ENCODE measurements around the gene MXD4.
A peak's percentile ranks its signal among the peaks of the same experiment; 100 is the strongest.
"Not testable (repeated sequence)": the region's sequence is repeated elsewhere in the genome, so short reads cannot be mapped to it uniquely, and the experiment has no call there.

MXD4 gene

DNA sequence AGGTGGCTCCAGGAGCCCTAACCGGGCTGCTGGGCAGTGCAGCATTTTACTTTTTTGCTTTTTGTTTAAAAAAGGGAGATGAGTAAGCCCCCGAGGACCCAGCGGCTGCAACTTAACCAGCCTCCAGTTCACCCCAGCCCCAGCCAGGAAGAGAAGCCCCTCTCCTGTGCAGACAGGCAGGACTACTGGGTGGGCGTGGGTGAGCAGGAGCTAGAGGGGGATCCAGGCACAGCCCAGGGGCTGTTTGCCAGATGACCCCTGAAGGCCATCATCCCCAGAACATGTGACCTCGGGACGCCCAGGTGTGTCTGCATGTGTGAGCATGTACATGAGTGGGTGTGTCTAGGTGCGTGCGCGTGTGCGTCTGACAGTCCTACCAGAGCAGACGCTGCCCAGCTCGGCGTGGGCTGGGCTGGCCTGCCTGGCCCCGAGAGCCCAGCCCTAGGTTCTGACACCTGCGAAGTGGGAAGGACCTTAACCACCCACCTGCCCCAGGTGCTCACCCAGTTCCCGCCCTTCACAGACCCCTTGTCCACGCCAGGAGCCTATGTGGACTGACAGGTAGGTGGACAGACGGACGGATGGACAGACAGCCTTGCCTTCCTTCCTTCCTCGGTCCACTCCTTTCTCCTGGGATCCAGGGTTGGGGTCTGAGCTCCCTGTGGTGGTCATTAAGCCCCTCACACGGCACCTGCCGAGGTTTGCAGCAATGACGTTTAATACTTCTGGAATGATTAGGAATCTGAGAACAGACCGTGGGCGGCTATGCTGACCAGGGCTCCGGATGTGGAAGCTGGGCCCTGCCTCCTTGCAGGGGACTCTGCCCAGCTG, 12.2 kb downstream of the MXD4 start:
- no peak for DNase-seq

DNA sequence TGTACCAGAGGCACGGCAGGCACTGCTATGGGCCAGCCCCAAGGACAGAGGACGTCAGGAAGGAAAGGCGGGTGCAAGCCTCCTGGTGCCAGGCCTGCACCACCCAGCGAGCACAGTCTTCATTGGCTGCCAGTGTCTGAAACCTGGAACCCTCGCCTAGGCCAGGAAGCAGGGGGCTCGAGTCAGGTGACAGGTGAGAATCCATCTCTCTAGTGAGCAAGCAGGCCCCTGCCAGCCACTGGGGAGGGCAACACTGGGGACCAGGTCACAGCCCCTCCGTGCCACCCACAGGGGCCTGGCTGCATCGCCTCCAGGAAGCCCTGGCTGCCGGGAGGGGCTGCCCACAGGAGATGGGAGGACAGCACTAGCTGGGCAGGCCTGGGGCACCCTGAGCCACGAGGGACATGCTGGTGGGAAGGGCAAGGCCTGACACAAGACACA, 13.1 kb downstream of the MXD4 start:
- DNase-seq: no peak

DNA sequence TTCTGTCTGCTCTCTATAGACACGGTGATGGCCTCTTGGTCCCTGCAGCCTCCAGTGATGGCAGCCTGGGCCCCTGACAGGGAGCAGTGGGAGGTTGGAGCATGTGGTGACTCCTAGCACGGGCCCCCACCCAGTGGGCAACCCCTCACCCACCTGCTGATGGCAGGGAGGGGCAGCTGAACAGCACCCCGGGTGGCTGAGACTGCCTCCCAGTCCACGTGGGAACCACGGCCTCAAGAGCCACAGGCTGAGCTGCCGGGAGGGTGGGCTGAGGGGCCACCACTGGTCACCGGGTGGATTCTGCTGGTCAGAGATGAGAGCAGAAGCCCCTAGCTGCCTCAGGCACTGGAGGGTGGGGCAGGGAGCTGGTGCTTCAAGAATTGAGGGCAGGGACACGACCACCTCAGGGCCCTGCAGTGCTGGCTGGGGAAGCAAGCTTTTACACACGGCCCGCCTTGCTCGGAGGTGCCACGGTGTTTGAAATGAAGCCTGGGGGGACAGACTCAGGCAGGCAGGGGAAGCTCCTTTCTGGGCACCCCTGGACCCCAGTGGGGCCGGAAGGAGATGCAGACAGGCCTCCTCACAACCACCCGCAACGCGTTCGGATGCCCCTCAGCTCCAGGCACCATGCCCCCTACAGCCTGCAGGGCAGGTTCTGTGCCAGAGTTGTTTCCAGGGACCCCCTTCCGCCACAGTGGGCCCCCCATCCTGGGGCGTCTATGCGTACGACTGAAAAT, 13.7 kb downstream of the MXD4 start:
- no peak for DNase-seq

DNA sequence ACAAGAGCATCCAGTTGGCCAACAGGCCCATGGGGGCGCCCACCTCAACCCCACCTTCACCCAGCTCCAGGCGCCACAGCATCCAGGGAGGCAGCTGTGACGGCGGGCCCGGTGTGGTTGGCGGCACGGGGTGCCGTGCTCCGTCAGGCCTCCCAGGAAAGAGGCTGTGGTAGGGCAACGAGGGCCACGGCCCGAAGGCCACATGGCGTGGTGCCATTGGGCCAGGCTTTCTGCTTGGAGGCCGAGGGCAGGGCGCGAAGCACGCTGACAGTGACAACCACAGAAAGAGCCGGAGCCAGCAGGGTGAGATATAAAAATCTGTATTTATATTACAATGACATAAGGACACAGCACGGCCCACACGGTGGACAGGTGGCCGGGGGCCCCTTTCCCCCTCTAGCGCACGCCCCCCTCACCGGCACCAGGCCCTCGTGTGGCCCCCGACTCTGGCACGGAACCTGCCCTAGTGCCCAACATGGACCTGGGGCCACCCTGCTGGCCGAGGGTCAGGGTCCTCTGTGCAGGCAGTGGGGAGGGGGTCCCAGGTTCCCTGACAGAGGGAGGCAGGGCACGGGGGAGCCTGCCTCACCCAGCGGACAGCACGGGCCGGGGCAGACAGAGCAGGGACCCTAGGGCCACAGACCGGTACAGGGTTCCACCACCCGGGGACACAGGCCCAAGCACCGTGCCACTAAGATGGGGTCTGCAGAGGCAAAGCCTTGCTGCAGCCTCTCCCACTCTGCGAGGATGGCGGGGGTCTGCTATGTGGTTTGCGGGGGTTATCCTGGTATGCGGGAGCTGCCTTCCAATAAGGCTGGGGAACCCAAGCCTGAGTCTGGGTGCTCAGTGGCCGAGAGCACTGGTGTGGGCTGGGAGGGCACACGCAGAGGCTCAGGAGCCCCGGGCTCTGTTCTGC, 14.5 kb downstream of the MXD4 start:
- no peak for DNase-seq

DNA sequence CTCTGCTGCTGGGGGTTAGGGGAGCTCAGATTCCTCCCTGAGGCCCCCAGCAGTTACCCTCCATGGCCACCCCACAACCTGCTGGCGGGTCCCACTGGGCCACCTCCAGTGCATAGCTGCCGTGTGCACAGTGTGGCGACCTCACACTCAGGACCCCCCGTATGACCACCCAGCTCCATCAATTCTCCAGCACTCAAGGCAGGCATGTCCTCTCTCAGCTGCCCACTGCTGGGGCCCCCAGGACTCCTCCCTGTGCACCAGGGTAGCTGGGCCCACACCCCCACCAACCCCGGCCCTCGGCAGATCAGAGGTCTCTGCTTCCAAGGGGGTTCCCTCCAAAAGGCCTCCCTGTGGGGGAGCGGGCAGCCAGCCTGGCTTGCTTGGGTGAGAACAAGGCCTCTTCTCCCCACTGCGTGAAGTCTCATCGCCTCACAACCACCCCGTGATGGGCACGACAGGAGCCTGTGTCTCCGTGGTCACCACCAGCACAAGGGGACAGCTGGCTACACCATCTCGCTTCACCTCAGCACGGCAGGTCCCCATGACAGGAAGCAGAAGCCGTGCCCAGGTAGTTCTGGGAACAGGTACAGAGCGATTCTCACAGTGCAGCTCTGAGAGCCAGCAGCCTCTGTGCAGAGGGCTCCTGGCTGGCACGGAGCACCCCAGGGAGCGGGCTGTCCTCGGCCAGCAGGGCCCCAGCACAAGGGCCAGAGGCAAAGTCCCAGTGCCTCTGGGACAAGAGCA, 15.4 kb downstream of the MXD4 start:
- DNase-seq: no peak

DNA sequence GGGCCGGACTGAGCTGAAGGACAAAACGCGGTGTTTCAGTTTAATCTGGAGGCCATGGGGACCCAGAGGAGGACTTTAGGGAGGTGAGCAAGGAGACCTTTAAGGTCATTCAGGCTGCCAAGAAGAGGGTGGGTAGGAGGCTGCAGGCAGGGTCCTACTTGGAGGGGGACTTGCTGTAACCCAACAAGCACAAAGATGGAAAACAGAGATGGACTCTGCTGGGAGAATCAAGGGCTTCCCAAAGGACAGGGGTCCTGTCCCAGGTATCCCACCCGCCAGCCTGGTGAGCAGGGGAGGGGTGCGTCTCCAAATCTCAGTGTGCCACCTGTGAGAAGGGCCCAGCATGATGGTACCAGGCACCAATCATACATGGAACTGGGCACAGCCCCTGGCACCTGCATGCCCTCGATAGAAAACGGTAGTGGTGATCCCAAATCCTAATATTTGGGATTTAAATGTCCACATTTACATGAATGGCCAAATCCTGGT, 16.1 kb downstream of the MXD4 start:
- no peak for DNase-seq

DNA sequence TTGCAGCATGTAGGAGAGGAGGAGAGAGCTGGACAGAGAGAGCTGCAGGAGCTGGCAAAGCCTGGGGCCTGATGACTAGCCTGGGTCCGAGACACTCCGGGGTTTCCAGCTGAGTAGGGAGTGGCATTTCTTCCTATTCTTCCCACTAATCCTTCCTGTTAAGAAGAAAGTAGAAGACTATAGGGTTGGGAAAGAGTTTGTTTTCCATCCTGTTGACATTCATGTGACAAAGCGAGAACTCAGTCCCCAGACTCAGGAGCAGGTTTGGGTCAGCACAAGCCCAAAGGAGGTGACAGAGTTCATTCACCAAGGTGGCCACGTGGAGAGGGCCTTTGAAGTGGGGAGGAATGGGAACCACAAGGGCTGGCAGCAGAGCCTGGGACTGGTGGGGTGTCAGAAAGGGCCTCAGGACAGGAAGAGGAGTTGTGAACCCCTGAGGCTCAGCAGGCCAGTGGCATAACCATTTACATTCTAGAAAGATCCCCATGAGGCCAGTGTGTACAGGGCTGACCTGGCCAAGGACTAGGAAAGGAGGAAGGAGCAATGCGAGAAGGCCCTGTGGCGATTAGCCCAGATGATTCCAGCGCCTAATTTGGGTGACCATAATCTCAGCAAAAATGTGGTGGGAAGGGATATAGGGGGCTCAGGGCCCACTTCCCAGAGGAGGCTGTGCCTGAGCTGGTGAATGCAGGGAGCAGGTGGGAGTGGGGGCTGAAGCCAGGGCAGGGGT, 16.7 kb downstream of the MXD4 start:
- no peak for DNase-seq

DNA sequence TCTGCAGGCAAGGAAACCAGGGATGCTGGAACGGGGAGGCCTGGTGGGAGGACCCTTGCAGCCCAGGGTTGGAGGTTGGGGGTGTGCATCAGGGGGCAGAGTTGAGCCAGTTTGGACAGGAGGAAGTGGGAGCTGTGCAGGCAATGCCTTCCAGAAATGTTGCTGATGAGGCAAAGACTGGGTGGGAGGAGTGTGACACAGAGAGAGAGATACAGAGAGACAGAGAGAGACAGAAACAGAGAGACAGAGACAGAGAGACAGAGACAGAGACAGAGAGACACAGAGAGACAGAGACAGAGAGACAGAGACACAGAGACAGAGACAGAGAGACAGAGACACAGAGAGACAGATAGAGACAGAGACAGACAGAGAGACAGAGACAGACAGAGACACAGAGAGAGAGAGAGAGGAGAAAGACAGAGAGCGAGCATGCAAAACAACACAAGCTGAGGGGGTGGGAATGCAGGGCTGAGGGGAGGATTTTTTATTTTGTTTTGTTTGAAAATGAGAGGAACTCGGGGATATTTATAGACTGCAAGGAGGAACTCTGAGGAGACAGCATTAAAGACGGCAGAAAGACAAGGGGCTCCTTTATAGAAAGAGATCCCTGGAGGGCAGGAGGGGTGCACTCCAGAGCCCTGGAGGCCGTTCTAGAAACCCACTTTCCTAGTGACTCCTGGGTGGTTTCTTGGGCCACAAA, 18.1 kb downstream of the MXD4 start:
- DNase-seq: peak; percentile 15

DNA sequence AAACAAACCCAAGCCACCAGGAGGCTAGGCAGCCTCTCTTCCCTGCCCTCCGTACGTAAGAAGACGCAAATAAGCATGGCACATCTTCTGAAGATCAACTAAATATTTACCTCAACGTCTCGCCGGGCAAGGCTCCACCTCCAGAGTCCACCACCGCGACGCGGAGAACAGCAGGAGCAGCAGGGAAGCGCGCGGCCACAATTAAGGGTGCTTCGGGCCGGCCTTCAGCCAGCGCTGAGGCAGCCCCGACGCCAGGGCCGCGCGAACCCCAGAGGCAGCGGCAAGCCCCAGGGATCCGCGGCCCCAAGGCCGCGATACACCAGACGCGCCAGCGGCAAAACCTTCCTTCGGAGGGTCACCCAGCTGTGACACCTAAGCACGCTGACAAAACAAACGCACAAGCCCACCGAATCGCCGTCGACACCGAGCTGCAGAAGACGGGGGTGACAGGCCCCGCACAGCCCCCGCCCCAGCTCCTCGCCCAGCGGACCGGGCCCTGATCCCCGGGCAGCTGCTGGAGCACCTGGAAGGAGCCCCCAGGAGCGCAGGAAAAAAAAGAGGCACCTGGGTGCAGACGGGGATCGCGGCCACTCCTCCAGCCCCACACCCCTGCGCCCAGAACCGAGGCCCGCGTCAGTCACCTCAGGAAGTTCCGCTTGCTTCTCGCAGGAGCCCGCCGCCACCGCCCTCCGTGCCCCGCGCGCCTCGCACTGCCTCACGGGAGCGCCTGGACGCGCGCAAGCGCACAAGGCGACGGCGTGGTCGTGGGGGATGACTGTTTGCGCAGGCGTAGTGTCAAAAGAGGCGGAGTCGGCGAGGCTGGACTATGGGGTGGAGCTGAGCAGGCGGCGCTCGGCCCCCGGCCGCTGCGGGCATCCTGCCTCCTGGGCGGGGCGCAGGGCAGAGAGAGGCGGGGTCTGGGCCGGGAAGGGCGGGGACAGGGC, 20.2 kb downstream of the MXD4 start, which contains the start of the genes HAUS3 and POLN:
HAUS3 (minus strand) TSS at position 712 of the 944 bp plus-strand sequence. CDS start 1,175 bp downstream, outside the sequence.
POLN (minus strand) TSS at position 712 of the 944 bp plus-strand sequence. CDS start 12,890 bp downstream, outside the sequence.
- DNase-seq: peak; percentile 97

DNA sequence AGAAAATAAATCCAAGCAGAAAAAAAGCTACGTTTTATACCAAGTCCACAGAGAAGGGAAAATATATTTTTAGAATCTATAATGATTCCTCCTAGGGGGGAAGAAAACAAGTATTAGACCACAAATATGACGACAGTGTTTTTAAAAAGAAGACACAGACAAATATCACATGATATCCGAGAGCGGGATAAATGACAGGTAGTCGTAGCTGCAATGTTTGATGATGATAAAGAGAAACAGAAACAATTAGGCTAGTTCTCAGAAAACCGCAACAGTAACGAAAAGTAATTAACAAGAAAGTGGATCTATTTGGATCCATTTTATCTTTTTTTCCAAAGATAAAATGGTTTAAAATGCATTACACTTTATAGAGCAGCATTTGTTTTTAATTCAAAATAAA, 20.9 kb downstream of the MXD4 start:
- no peak for DNase-seq

DNA sequence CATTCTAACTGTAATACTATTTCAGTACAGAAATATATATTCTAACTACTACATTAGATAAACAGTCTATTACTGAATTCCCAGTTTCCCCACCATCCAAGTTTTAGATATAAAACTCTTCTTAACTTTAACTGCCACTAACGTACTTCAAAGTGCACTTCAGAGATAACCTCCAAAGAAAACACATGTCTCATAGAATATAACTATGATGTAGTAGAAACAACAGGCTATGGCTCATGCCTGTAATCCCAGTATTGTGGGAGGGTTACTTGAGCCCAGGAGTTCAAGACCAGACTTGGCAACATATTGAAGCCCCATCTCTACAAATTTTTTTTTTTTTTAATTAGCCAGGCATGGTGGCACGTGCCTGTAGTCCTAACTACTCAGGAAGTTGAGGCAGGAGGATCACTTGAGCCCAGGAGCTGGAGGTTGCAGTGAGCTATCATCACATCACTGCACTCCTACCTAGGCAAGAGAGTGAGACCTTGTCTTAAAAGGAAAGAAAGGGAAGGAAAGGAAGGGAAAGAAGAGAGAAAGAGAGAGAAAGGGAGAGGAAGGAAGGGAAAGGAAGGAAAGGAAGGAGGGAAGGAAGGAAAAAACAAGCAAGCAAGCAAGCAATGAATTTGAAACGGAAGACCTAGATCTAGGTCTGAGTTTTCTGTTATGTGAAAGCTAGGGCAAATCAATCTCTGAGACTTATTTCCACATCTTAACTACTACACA, 24.8 kb downstream of the MXD4 start:
- DNase-seq: no peak

DNA sequence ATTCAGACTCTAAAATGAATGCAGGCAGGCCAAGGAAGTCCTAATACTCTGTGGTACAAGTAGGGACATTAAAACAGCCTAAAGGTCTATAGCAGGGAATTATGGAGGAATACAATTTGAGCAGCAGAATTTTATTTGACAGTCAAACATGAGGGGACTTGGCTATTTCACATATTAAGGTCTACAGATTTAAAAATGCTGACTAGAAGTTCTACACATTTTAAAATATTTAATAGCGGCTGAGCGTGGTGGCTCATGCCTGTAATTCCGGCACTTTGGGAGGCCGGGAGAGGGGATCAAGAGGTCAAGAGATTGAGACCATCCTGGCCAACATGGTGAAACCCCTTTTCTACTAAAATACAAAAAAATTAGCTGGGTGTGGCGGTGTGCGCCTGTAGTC, 30.8 kb downstream of the MXD4 start:
- no peak for DNase-seq

DNA sequence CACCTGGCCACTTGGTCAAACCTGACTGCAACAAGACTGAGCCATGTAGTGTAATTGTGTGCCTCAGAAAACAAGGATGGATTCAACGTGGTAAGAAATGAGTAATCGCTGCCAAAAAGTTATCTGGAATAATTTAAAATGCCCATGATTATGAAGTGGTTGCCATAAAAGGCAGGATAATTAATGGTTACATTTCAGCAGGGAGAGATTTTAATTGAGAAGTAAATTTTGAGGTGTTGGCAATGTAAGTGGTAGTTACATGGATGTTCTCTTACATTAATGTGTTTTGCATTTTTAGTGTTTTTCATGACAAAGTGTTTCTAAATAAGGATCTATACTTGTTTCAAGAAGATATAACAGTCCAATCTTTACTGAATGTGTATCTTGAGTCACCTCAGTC, 35.6 kb downstream of the MXD4 start:
- no peak for DNase-seq

DNA sequence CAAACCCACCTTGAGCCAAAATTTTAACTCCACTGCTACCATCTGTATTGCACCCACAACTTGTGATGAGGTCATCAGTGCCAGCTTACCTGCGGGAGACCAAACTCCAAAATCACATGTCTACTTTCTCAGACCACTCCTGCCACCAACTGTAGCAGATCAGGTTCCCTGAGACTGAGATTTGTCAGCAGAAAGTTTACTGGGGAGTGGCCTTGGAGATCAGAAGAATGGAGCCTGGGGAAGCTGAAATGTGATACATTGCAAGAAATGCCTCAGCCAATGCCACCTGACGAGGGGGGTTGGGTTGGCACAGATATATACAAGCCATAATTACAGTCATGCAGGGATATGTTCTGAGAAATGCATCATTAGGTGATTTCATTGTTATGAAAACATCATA, 39.1 kb downstream of the MXD4 start:
- no peak for DNase-seq

DNA sequence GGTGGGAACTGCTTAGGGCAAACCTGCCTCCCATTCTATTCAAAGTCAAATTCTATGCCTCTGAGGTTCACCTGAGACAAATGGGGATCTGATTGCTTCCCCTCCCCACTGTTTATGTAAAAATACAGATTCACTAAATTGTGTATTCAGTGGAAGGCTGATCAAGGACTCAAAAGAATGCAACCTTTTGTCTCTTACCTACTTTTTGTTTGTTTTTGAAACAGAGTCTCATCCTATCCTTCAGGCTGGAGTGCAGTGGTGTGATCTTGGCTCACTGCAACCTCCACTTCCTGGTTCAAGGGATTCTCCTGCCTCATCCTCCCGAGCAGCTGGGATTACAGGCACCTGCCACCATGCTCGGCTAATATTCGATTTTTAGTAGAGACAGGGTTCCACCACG, 40.5 kb downstream of the MXD4 start:
- not testable (repeated sequence) for DNase-seq

DNA sequence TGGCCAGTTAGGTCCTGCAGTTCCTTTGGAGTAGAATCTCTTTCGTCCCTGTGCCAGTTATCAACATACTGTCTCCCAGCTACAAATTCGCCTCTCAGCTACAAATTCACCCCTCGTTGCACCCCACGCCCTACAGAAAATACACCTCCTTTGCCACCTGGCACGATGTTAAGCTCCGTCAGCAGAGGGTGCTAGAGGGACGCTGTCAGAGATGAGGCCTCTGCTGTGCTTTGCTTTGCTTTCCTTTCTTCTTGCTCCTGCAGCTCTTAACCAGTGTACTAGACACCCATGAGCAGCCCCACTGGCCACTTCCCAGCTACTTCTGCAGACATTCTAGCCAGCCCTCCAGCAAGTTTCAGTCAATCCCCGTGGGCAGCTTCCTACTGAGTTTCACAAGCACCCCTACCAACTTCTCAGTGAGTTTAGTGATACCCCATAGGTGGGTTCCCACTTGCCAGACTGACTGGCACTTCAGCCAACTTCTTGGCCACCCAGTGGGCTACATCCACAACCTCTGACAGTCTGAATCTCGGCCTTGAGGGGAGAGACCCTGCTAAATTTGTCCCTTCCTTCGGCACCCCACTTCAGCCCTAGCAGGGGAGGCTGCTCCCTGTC, 41.8 kb downstream of the MXD4 start:
- DNase-seq: peak; percentile 68

DNA sequence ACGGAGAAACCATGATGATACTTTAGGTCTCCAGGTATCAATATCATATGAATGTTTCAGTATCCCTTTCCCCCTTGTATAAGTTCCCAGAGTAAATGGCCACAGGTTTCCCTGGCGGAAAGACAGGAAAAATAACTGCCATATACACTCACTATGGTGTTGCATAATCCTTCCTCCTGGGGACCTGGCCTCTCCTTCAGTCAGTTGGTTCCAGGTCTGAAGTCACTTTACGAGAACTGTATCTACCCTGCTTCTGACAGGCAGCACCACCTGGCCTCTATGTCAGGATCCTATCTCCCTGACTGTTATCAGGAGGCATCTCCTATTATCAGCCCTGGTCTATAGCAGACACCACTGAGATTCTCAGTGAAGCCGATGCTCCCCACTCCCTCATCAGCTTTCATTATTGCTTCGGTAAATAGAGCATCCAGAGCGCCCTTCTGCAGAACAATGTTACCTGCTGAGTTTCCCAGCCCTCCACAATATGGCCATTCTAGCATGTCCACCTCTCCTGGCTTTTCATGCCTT, 42.6 kb downstream of the MXD4 start:
- peak; percentile 68 for DNase-seq

DNA sequence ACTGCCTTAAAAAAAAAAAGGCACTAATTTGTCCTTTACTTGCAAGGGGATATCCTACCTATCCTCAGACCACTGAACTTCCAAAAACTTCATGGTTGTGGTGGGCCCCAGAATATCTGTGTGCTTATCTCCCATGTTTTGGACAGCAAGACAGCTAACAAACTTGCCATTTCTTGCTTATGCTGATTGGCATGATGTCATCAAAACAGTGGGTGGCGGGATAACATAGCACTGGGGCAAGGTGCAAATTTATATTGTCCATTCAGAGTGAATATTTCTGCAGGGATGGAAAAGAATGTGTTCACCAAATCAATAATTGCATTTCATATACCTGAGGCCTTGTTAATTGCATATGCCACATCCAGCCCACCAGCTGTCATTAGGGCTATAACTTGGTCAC, 43.5 kb downstream of the MXD4 start:
- DNase-seq: no peak
